H9 (cell line): ENCODE measurements around the gene PPAN. TPM values are rescaled to one million over a fixed set of nuclear protein-coding genes. Genes with fewer than 3 reads are reported as not detected.

Source experiments
- DNase-seq: peaks from one replicate; pipeline ENCODE4 v3.0.0-alpha.2; 2017
- H2AFZ ChIP-seq: one replicate; pipeline ENCODE4 v1.6.1; 2013; ENCODE audit warnings: mild to moderate bottlenecking, low read length, control low read depth, moderate library complexity
- H2AK5ac ChIP-seq: 2 replicates; pipeline ENCODE4 v1.6.1; 2013; ENCODE audit warnings: low read length, control low read depth, mixed read lengths; ENCODE audit not compliant: insufficient read length
- H2BK120ac ChIP-seq: one replicate; pipeline ENCODE4 v1.6.1; 2013; ENCODE audit warnings: low read depth, mild to moderate bottlenecking, low read length, control low read depth, inconsistent platforms; ENCODE audit not compliant: poor library complexity, severe bottlenecking
- H2BK12ac ChIP-seq: 2 replicates; pipeline ENCODE4 v1.6.1; 2013; ENCODE audit warnings: low read length, control low read depth, mixed read lengths, low read depth; ENCODE audit not compliant: insufficient read length
- H2BK15ac ChIP-seq: 2 replicates; pipeline ENCODE4 v1.6.1; 2013; ENCODE audit warnings: low read depth, low read length, control low read depth
- H2BK20ac ChIP-seq: one replicate; pipeline ENCODE4 v1.6.1; 2013; ENCODE audit warnings: low read depth, mild to moderate bottlenecking, low read length, control low read depth, inconsistent platforms; ENCODE audit not compliant: poor library complexity, severe bottlenecking
- H2BK5ac ChIP-seq: 2 replicates; pipeline ENCODE4 v1.6.1; 2013; ENCODE audit warnings: low read length, control low read depth, mixed read lengths; ENCODE audit not compliant: insufficient read length
- H3K14ac ChIP-seq: 2 replicates; pipeline ENCODE4 v1.6.1; 2013; ENCODE audit warnings: low read length, control low read depth; ENCODE audit not compliant: insufficient read depth
- H3K18ac ChIP-seq: 2 replicates; pipeline ENCODE4 v1.6.1; 2013; ENCODE audit warnings: low read depth, mild to moderate bottlenecking, mixed read lengths, low read length, control low read depth; ENCODE audit not compliant: insufficient read length
- H3K23ac ChIP-seq: 2 replicates; pipeline ENCODE4 v1.6.1; 2013; ENCODE audit warnings: low read length, control low read depth, mixed read lengths, low read depth; ENCODE audit not compliant: insufficient read length
- H3K23me2 ChIP-seq: 2 replicates; pipeline ENCODE4 v1.6.1; 2013; ENCODE audit warnings: low read depth, mild to moderate bottlenecking, mixed read lengths, low read length, control low read depth; ENCODE audit not compliant: insufficient read length, poor library complexity, severe bottlenecking
- H3K27ac ChIP-seq: 2 replicates; pipeline ENCODE4 v1.5.1; 2013; ENCODE audit warnings: low read length, control low read depth, mixed read lengths, low read depth; ENCODE audit not compliant: insufficient read length
- H3K27me3 ChIP-seq: 2 replicates; pipeline ENCODE4 v1.6.1; 2013; ENCODE audit warnings: low read length, control low read depth, inconsistent platforms; ENCODE audit not compliant: insufficient read depth
- H3K4ac ChIP-seq: 2 replicates; pipeline ENCODE4 v1.6.1; 2013; ENCODE audit warnings: low read depth, mild to moderate bottlenecking, control low read depth, inconsistent platforms, low read length, moderate library complexity
- H3K4me1 ChIP-seq: 2 replicates; pipeline ENCODE4 v1.6.1; 2013; ENCODE audit warnings: low read length, control low read depth, inconsistent platforms; ENCODE audit not compliant: insufficient read depth
- H3K4me2 ChIP-seq: 2 replicates; pipeline ENCODE4 v1.6.1; 2013; ENCODE audit warnings: low read length, control low read depth, mixed read lengths; ENCODE audit not compliant: insufficient read length, insufficient read depth
- H3K56ac ChIP-seq: 2 replicates; pipeline ENCODE4 v1.6.1; 2013; ENCODE audit warnings: low read depth, mild to moderate bottlenecking, mixed read lengths, low read length, control low read depth; ENCODE audit not compliant: insufficient read length
- H3K79me1 ChIP-seq: 2 replicates; pipeline ENCODE4 v1.6.1; 2013; ENCODE audit warnings: low read depth, mild to moderate bottlenecking, moderate library complexity, low read length, control low read depth, inconsistent platforms; ENCODE audit not compliant: insufficient read depth, poor library complexity, severe bottlenecking
- H3K79me2 ChIP-seq: 2 replicates; pipeline ENCODE4 v1.6.1; 2013; ENCODE audit warnings: low read length, control low read depth, inconsistent platforms; ENCODE audit not compliant: insufficient read depth
- H3K9ac ChIP-seq: 2 replicates; pipeline ENCODE4 v1.6.1; 2013; ENCODE audit warnings: low read length, control low read depth, mixed read lengths; ENCODE audit not compliant: insufficient read length; ENCODE audit errors: extremely low read depth
- H3K9me3 ChIP-seq: one replicate; pipeline ENCODE4 v1.6.1; 2013; ENCODE audit warnings: low read depth, low read length, inconsistent platforms; ENCODE audit not compliant: control insufficient read depth
- H3T11ph ChIP-seq: one replicate; pipeline ENCODE4 v1.6.1; 2013; ENCODE audit warnings: mild to moderate bottlenecking, low read length, control low read depth, inconsistent platforms
- H4K20me1 ChIP-seq: one replicate; pipeline ENCODE4 v1.6.1; 2013; ENCODE audit not compliant: control insufficient read depth, insufficient read length, insufficient read depth
- H4K5ac ChIP-seq: 2 replicates; pipeline ENCODE4 v1.6.1; 2013; ENCODE audit warnings: low read depth, mild to moderate bottlenecking, mixed read lengths, low read length, control low read depth; ENCODE audit not compliant: insufficient read length
- H4K8ac ChIP-seq: replicated peaks from 2 replicates; pipeline ENCODE4 v1.6.1; 2013; ENCODE audit warnings: low read length, control low read depth, mixed read lengths, low read depth; ENCODE audit not compliant: insufficient read length
- H4K91ac ChIP-seq: 2 replicates; pipeline ENCODE4 v1.6.1; 2013; ENCODE audit warnings: low read depth, mild to moderate bottlenecking, moderate library complexity, mixed read lengths, low read length, control low read depth; ENCODE audit not compliant: insufficient read length
- H3K27ac Mint-ChIP-seq, 3 experiments: 2 replicates in 2 of 3; 3 replicates in 1 of 3; pipeline ENCODE4 v1.8.0; 2020 to 2021; ENCODE audit warnings: mixed read lengths in 3 of 3, mild to moderate bottlenecking in 1 of 3, moderate library complexity in 1 of 3
- H3K27me3 Mint-ChIP-seq: 2 replicates; pipeline ENCODE4 v1.8.0; 2021; ENCODE audit warnings: low read depth, mild to moderate bottlenecking, moderate library complexity, mixed read lengths
- H3K36me3 Mint-ChIP-seq, 3 experiments: 2 replicates in 2 of 3; 3 replicates in 1 of 3; pipeline ENCODE4 v1.8.0; 2020 to 2021; ENCODE audit warnings: low read depth in 3 of 3, mixed read lengths in 3 of 3; ENCODE audit not compliant: insufficient read depth in 1 of 3
- H3K4me1 Mint-ChIP-seq, 2 experiments: 2 replicates each; pipeline ENCODE4 v1.8.0; 2020; ENCODE audit warnings: mixed read lengths in 2 of 2
- H3K4me3 Mint-ChIP-seq, 2 experiments: 2 replicates in 1 of 2; 3 replicates in 1 of 2; pipeline ENCODE4 v1.8.0; 2020 to 2021; ENCODE audit warnings: mild to moderate bottlenecking in 2 of 2, mixed read lengths in 2 of 2, moderate library complexity in 1 of 2
- H3K9me3 Mint-ChIP-seq, 2 experiments: 2 replicates in 1 of 2; 3 replicates in 1 of 2; pipeline ENCODE4 v1.8.0; 2020; ENCODE audit warnings: mild to moderate bottlenecking in 2 of 2, mixed read lengths in 2 of 2, moderate library complexity in 1 of 2
- WGBS: extraction: QIAGEN DNeasy Blood & Tissue Kit; methylation state at CpG from one replicate; pipeline ENCODE4 v1.1.7; 2013; ENCODE audit warnings: missing lambda C conversion rate, low lambda C conversion rate, mixed read lengths; ENCODE audit not compliant: insufficient read length; ENCODE audit errors: extremely low coverage; 5-methylcytosine and 5-hydroxymethylcytosine counted together
- long read RNA-seq: library from polyadenylated mRNA; unstranded; transcript quantifications from one replicate; pipeline ENCODE4 v2.0.0, GENCODE V29; 2020
- total RNA-seq: library from RNA; stranded (reverse); gene quantifications from 2 replicates; pipeline ENCODE4 v1.2.1, GENCODE V29; 2021
- TF ChIP-seq, protein P1 (sequence below): fragments of 200-600 bp; sonication (generic); conservative IDR thresholded peaks from 3 replicates; pipeline ENCODE4 v1.8.0; 2021; ENCODE audit warnings: antibody characterized with exemption, mild to moderate bottlenecking

PPAN gene, protein sequence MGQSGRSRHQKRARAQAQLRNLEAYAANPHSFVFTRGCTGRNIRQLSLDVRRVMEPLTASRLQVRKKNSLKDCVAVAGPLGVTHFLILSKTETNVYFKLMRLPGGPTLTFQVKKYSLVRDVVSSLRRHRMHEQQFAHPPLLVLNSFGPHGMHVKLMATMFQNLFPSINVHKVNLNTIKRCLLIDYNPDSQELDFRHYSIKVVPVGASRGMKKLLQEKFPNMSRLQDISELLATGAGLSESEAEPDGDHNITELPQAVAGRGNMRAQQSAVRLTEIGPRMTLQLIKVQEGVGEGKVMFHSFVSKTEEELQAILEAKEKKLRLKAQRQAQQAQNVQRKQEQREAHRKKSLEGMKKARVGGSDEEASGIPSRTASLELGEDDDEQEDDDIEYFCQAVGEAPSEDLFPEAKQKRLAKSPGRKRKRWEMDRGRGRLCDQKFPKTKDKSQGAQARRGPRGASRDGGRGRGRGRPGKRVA
- 150 and 157 TPM in 2 replicates for total RNA-seq
- long read RNA-seq, transcript PPAN-202 (11 exons, 1,575 nt): minor isoform, 5 of 54 reads
- long read RNA-seq, transcript PPAN-201 (12 exons, 1,657 nt): major isoform, 42 of 54 reads
- long read RNA-seq, partial matches to known transcripts: 2 of 54 reads
- long read RNA-seq, other reads (novel, unspliced or antisense): 5 of 54 reads

DNA sequence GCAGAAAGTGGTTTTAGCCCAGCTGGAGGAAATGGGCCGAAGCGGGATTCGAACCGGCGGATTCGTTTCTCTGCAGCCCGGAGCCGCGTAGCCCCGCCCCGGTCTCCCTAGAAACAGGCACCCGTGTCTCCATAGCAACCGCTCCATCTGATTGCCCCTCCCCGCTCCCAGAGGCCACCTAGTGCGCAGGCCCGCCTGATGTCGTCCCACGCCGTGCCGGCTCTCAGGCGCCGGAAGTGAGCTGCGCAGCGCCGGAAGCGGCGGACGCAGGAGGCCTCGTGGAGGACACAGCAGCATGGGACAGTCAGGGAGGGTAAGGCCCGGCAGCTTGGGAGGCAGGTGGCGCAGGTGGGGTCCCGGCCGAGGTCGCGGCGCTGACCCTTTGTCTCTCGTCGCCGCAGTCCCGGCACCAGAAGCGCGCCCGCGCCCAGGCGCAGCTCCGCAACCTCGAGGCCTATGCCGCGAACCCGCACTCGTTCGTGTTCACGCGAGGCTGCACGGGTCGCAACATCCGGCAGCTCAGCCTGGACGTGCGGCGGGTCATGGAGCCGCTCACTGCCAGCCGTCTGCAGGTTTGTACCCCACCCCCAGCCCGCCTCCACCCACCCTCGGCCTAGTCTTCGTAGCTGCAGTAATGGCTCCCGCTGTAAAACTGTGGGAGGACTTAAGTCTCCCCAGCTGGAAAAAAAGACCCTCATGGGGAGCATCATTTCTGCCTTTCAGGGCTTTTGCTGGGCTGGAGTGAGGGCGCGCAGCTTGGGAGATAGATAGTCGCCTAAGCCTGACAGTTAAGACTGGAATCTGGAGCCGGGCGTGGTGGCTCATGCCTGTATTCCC is at the start of gene PPAN:
TSS of gene PPAN (plus strand) at position 263 of the 837 bp plus-strand sequence. CDS start at position 296, 33 bp downstream.
- H3K4me1 ChIP-seq: no peaks in the 10 kb centered on the region; the same call in 1 of the 2 replicates
- no peak within 1 kb of the TSS for H2AFZ ChIP-seq
- H3K79me1 ChIP-seq: no peaks in the 10 kb centered on the region
- H4K91ac ChIP-seq: no peak within 1 kb of the TSS
- H3K14ac ChIP-seq: peak within 1 kb of the TSS; percentile 95
- H2BK15ac ChIP-seq: 0 out of 2 replicates have a peak within 1 kb of the TSS, but pooled peaks have one; percentile 31
- Mint-ChIP-seq H3K27ac (peak within 1 kb of the TSS; percentile 37 to 96 (median 91); a peak in 5 of 7 replicates), H3K27me3 (no peaks in the 10 kb centered on the region; the same call in 1 of the 2 replicates), H3K4me3 (peak within 1 kb of the TSS; percentile 90 to 94), H3K4me1 (peaks cover 4 to 19% of the 10 kb centered on the region in 2 experiments; a peak in 3 of 4 replicates), H3K36me3 (peaks cover 33 to 45% (median 45%) of the 10 kb centered on the region in 3 experiments), H3K9me3 (no peaks in the 10 kb centered on the region; a peak in 1 of 5 replicates)
- peak within 1 kb of the TSS; percentile 97 for H3K18ac ChIP-seq
- no peaks in the 10 kb centered on the region for H3K9me3 ChIP-seq
- H3K23me2 ChIP-seq: peaks cover 7% of the 10 kb centered on the region
- no peak within 1 kb of the TSS for H3K27ac ChIP-seq
- H2BK20ac ChIP-seq: no peak within 1 kb of the TSS
- H2BK12ac ChIP-seq: no peak within 1 kb of the TSS
- DNase-seq: peak; percentile 97
- H2BK5ac ChIP-seq: no peak within 1 kb of the TSS
- peak within 1 kb of the TSS; percentile 80 for H3K9ac ChIP-seq
- no peak within 1 kb of the TSS for H2AK5ac ChIP-seq
- peaks cover 7% of the 10 kb centered on the region; the same call in 1 of the 2 replicates for H3K79me2 ChIP-seq
- no CpG with 5 or more reads among the region's 71 CpGs for WGBS
- H3K4ac ChIP-seq: no peak within 1 kb of the TSS; the same call in 1 of the 2 replicates
- no peaks in the 10 kb centered on the region for H4K20me1 ChIP-seq
- peak within 1 kb of the TSS; percentile 88 for H3K4me2 ChIP-seq
- no peak within 1 kb of the TSS for H3K56ac ChIP-seq
- no peak within 1 kb of the TSS for H3K23ac ChIP-seq
- H4K8ac ChIP-seq: no peak within 1 kb of the TSS
- H2BK120ac ChIP-seq: no peak within 1 kb of the TSS
- H3K27me3 ChIP-seq: no peaks in the 10 kb centered on the region
- H3T11ph ChIP-seq: no peak within 1 kb of the TSS
- peak within 1 kb of the TSS; percentile 2 for H4K5ac ChIP-seq
- TF ChIP-seq, protein P1, sequence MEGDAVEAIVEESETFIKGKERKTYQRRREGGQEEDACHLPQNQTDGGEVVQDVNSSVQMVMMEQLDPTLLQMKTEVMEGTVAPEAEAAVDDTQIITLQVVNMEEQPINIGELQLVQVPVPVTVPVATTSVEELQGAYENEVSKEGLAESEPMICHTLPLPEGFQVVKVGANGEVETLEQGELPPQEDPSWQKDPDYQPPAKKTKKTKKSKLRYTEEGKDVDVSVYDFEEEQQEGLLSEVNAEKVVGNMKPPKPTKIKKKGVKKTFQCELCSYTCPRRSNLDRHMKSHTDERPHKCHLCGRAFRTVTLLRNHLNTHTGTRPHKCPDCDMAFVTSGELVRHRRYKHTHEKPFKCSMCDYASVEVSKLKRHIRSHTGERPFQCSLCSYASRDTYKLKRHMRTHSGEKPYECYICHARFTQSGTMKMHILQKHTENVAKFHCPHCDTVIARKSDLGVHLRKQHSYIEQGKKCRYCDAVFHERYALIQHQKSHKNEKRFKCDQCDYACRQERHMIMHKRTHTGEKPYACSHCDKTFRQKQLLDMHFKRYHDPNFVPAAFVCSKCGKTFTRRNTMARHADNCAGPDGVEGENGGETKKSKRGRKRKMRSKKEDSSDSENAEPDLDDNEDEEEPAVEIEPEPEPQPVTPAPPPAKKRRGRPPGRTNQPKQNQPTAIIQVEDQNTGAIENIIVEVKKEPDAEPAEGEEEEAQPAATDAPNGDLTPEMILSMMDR: no peak
